A172 (cell line): Measurements from ENCODE around the gene NOMO2. TPM values are rescaled to one million over a fixed set of nuclear protein-coding genes. Genes with fewer than 3 reads are reported as not detected.

ENCODE experiments used
- total RNA-seq: library from RNA; depleted of rRNA; stranded (reverse); fragments of >200 nt; shearing (Covaris generic); gene quantifications from 2 replicates; pipeline ENCODE4 v1.2.3, GENCODE V29; 2014; rRNA removed

The NOMO2 gene
- total RNA-seq, 1 experiment from 2014 or later, result 80.7 TPM

Other genes with a start within 250 kb of the NOMO2 start
- gene NPIPA8, start 225.4 kb downstream of the NOMO2 start, total RNA-seq, result 1.8 TPM in 1 of 2 replicates, not detected in the other
- gene RPS15A, start 228.2 kb upstream of the NOMO2 start, total RNA-seq, result 2,142 and 2,402 TPM in 2 replicates
- 576 and 687 TPM in 2 replicates for gene ARL6IP1, start 239.5 kb upstream of the NOMO2 start, total RNA-seq